ENCODE data around the gene PPP6C.
"Not testable (repeated sequence)": the region's sequence is repeated elsewhere in the genome, so short reads cannot be mapped to it uniquely, and the experiment has no call there.

The PPP6C gene

DNA sequence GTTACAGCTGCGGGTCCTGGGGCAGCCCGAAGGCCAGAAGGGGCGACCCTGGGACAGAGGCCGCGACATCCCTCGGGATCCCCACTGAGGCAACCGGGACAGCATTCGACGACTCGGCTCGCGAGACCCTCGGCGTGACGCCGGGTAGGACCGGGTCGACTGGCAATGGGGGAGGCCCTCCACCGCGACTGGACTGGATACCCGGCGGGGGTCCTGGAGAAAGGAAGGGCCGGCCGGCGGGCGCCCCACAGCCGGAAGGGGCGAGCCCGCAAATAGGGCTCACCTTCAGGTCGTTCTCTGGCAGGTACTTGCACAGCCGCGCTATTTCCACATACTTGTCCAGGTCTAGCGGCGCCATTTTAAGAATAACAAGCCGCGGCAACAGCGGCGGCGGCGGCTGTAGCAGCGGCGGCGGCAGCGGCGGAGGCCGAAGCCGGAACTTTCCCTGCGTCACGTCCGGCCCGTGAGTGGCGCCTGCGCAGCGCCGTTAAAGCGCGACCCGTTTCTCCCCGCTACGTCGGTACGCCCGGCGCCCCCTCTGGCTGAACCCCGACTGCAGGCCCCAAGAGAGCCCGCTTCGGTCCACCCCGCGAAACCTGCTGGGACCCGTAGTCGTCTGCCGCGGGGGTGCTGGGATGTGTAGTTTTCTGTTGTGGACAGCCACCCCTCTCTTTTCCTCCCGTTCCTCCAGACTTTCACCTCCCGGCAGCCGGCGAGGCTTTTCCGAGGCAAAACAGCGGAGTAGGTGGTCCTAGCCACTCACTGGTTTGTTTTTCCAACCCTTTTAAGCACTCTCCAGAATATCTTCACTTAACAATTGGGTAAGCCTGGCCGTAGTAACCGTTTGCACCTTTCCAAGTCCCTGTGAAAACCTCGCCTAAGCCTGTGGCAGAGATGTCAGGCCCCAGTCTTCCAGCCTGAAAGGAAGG is at the start of gene PPP6C:
PPP6C (minus strand) TSS at position 443 of the 929 bp plus-strand sequence; CDS start at position 358, 85 bp downstream.
- Histone ChIP-seq H3K27me3 (ENCODE audit: insufficient read depth, insufficient read length) (no peaks in the 10 kb centered on the region), H3K4me3 (ENCODE audit: insufficient read length, low read depth) (peak within 1 kb of the TSS; percentile 91), H3K36me3 (ENCODE audit: insufficient read depth, insufficient read length, low read length) (peaks cover 8% of the 10 kb centered on the region), H3K9me3 (ENCODE audit: insufficient read depth, low read length) (no peaks in the 10 kb centered on the region), H3K4me1 (ENCODE audit: insufficient read depth, insufficient read length) (no peaks in the 10 kb centered on the region), H3K9ac (ENCODE audit: insufficient read length, low read depth) (peak within 1 kb of the TSS; percentile 98)
- peak; percentile 97 for DNase-seq (ENCODE audit: low read depth, low spot score)
- peak; percentile 24 for TF ChIP-seq YY1 (IDR thresholded peaks at IDR 0.05; ENCODE audit: insufficient read depth, insufficient read length)
- no peak for TF ChIP-seq ZNF274 (IDR thresholded peaks at IDR 0.05; ENCODE audit: low read depth, low read length)

DNA sequence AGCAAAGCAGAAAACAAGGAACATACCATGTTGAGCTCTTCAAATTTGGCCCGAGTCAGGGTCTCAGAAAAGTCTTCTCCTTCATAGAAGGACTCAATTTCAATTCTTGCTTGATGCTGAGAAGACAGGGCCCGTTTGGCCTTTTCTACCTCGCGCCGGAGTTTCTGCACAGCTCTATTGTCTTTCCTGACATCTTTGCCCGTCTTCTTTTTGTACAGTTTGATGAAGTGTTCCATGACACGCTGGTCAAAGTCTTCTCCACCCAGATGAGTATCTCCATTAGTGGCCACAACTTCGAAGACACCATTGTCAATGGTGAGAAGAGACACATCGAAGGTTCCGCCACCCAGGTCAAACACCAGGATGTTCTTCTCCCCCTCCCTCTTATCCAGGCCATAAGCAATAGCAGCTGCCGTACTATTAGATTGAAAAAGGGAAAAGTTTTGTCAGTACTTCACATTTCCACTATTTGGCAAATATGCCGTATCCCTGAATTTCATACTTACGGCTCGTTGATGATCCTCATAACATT is 49.4 kb upstream of the PPP6C start:
- Histone ChIP-seq H3K9ac (ENCODE audit: insufficient read length, low read depth) (no peak overlapping the region), H3K9me3 (ENCODE audit: insufficient read depth, low read length) (no peaks in the 10 kb centered on the region), H3K27me3 (ENCODE audit: insufficient read depth, insufficient read length) (no peaks in the 10 kb centered on the region), H3K4me3 (ENCODE audit: insufficient read length, low read depth) (peak overlapping the region; percentile 11), H3K4me1 (ENCODE audit: insufficient read depth, insufficient read length) (peaks cover 3% of the 10 kb centered on the region), H3K36me3 (ENCODE audit: insufficient read depth, insufficient read length, low read length) (peaks cover 65% of the 10 kb centered on the region)
- no peak for DNase-seq (ENCODE audit: low read depth, low spot score)
- TF ChIP-seq ZNF274 (IDR thresholded peaks at IDR 0.05; ENCODE audit: low read depth, low read length) (no peak), SUZ12 (IDR thresholded peaks at IDR 0.05; ENCODE audit: extremely low read depth, insufficient read depth, insufficient read length) (no peak), YY1 (IDR thresholded peaks at IDR 0.05; ENCODE audit: insufficient read depth, insufficient read length) (no peak)

DNA sequence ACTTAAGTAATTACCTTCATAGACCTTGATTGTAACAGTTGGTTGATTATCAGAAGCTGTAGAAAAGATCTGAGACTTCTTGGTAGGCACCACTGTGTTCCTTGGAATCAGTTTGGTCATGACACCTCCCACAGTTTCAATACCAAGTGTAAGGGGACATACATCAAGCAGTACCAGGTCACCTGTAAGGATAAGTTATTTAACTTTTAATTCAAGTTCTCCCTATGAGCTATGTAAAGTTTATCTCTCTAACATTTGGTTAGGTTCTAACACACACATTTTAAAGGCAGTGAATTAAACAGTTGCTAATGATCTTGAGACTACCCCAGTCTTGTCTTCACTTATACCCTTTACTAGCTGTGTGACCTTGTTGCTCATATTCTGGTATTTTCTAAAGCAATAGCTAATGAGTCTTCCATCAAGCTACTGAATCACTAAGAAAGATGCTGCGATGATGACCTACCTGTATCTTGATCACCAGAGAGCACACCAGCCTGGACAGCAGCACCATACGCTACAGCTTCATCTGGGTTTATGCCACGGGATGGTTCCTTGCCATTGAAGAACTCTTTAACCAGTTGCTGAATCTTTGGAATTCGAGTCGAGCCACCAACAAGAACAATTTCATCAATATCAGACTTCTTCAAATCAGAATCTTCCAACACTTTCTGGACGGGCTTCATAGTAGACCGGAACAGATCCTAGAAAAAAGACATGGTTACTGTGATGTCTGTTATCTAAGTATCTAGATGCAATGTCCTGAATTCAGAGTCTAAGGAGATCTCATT is 48.7 kb upstream of the PPP6C start:
- Histone ChIP-seq H3K36me3 (ENCODE audit: insufficient read depth, insufficient read length, low read length) (peaks cover 72% of the 10 kb centered on the region), H3K4me1 (ENCODE audit: insufficient read depth, insufficient read length) (peaks cover 3% of the 10 kb centered on the region), H3K9ac (ENCODE audit: insufficient read length, low read depth) (no peak overlapping the region), H3K9me3 (ENCODE audit: insufficient read depth, low read length) (no peaks in the 10 kb centered on the region), H3K27me3 (ENCODE audit: insufficient read depth, insufficient read length) (no peaks in the 10 kb centered on the region), H3K4me3 (ENCODE audit: insufficient read length, low read depth) (no peak overlapping the region)
- no peak for TF ChIP-seq ZNF274 (IDR thresholded peaks at IDR 0.05; ENCODE audit: low read depth, low read length)
- TF ChIP-seq SUZ12 (IDR thresholded peaks at IDR 0.05; ENCODE audit: extremely low read depth, insufficient read depth, insufficient read length) = no peak
- TF ChIP-seq YY1 (IDR thresholded peaks at IDR 0.05; ENCODE audit: insufficient read depth, insufficient read length) = no peak
- DNase-seq (ENCODE audit: low read depth, low spot score) = no peak

DNA sequence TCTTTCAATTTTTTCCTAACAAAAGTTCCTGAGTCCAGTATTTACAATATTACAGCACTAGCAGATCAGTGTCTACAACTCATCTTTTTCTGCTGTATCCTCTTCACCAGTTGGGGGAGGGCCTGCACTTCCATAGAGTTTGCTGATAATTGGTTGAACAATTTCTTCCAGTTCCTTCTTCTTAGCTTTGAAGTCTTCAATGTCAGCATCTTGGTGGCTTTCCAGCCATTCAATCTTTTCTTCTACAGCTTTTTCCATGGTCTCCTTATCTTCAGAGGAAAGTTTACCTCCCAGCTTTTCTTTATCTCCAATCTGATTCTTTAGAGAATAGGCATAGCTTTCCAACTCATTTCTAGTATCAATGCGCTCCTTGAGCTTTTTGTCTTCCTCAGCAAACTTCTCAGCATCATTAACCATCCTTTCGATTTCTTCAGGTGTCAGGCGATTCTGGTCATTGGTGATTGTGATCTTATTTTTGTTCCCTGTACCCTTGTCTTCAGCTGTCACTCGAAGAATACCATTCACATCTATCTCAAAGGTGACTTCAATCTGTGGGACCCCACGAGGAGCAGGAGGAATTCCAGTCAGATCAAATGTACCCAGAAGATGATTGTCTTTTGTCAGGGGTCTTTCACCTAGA is 47.0 kb upstream of the PPP6C start:
- not testable (repeated sequence) for H3K27me3 ChIP-seq (ENCODE audit: insufficient read depth, insufficient read length); H3K9me3 ChIP-seq (ENCODE audit: insufficient read depth, low read length); DNase-seq (ENCODE audit: low read depth, low spot score); H3K9ac ChIP-seq (ENCODE audit: insufficient read length, low read depth); H3K4me1 ChIP-seq (ENCODE audit: insufficient read depth, insufficient read length); H3K4me3 ChIP-seq (ENCODE audit: insufficient read length, low read depth)
- H3K36me3 ChIP-seq (ENCODE audit: insufficient read depth, insufficient read length, low read length) = peaks cover 77% of the 10 kb centered on the region

DNA sequence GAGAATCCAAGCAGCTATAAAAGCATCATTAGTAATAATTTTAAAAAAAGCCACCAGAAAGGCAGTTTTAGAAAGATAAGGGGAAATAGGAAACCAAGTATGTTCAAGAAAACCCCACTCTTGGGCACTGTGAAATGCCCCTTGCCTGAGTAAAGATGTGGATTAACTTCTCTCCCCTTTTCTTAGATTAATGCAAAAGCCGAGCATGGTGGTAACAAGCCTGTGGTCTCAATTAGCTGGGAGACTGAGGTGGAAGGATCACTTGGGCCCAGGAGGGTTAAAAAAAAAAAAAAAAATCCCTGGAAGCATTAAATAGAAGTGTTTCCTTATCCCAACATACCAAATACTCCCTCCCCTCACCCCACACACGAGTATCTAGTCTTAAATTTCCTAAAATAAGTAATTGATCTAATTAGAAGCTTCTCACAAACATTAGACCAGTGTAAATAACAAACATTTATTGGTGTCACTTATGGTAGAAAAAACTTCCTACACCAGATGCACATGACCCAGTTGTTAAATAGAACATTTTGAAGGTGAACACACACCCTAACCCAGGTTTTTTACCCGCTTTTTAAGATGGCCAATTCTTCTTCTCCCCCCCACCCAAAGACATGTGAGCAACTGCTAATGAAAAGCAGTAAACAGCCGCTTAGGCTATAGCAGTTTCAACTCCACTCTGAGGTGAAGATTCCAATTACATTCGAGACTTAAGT is 46.4 kb upstream of the PPP6C start:
- DNase-seq (ENCODE audit: low read depth, low spot score) = no peak
- H3K36me3 ChIP-seq (ENCODE audit: insufficient read depth, insufficient read length, low read length) = peaks cover 83% of the 10 kb centered on the region

DNA sequence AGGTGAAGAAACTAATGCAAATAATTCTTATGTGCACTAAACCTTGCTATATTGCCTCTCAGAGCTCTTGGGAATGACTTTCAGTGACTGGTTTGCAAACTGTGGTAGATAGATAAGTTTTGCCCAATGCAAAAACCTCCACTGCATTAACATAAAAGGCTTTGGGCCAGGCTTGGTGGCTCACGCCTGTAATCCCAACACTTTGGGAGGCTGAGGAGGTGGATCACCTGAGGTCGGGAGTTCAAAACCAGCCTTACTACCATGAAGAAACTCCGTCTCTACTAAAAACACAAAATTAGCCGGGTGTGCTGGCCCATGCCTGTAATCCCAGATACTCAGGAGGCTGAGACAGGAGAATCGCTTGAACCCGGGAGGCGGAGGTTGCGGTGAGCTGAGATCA is 44.5 kb upstream of the PPP6C start:
- H3K4me1 ChIP-seq (ENCODE audit: insufficient read depth, insufficient read length); H3K9me3 ChIP-seq (ENCODE audit: insufficient read depth, low read length); DNase-seq (ENCODE audit: low read depth, low spot score); H3K27me3 ChIP-seq (ENCODE audit: insufficient read depth, insufficient read length); H3K4me3 ChIP-seq (ENCODE audit: insufficient read length, low read depth); H3K9ac ChIP-seq (ENCODE audit: insufficient read length, low read depth): not testable (repeated sequence)
- H3K36me3 ChIP-seq (ENCODE audit: insufficient read depth, insufficient read length, low read length) = peaks cover 81% of the 10 kb centered on the region

More for the DNA sequence above, 46.4 kb upstream of the PPP6C start:
- H3K9ac ChIP-seq (ENCODE audit: insufficient read length, low read depth) = no peak overlapping the region
- H3K4me3 ChIP-seq (ENCODE audit: insufficient read length, low read depth) = no peak overlapping the region
- no peaks in the 10 kb centered on the region for H3K9me3 ChIP-seq (ENCODE audit: insufficient read depth, low read length)
- H3K27me3 ChIP-seq (ENCODE audit: insufficient read depth, insufficient read length) = no peaks in the 10 kb centered on the region
- H3K4me1 ChIP-seq (ENCODE audit: insufficient read depth, insufficient read length) = peaks cover 3% of the 10 kb centered on the region
- no peak for TF ChIP-seq ZNF274 (IDR thresholded peaks at IDR 0.05; ENCODE audit: low read depth, low read length)

DNA sequence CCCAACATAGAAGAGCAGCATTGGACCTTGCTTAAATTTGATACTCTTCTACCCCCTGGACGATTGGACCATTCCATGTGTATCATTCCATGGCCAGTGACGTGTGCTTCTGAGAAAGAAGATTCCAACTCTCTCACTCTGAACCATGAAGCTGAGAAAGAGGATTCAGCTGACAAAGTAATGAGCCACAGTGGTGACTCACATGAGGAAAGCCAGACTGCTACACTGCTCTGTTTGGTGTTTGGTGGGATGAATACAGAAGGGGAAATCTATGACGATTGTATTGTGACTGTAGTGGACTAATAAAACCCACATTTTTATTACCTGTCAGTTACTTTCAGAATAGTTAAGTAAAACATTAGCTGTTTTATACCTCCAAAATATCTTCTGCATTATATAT is 44.1 kb upstream of the PPP6C start:
- peaks cover 77% of the 10 kb centered on the region for H3K36me3 ChIP-seq (ENCODE audit: insufficient read depth, insufficient read length, low read length)

More for the DNA sequence above, 44.1 kb upstream of the PPP6C start:
- TF ChIP-seq YY1 (IDR thresholded peaks at IDR 0.05; ENCODE audit: insufficient read depth, insufficient read length) = no peak
- no peak for TF ChIP-seq ZNF274 (IDR thresholded peaks at IDR 0.05; ENCODE audit: low read depth, low read length)
- no peak for TF ChIP-seq SUZ12 (IDR thresholded peaks at IDR 0.05; ENCODE audit: extremely low read depth, insufficient read depth, insufficient read length)
- H3K4me1 ChIP-seq (ENCODE audit: insufficient read depth, insufficient read length) = peaks cover 3% of the 10 kb centered on the region
- H3K27me3 ChIP-seq (ENCODE audit: insufficient read depth, insufficient read length) = no peaks in the 10 kb centered on the region
- H3K9ac ChIP-seq (ENCODE audit: insufficient read length, low read depth) = no peak overlapping the region
- H3K4me3 ChIP-seq (ENCODE audit: insufficient read length, low read depth) = no peak overlapping the region
- no peaks in the 10 kb centered on the region for H3K9me3 ChIP-seq (ENCODE audit: insufficient read depth, low read length)
- no peak for DNase-seq (ENCODE audit: low read depth, low spot score)

Measured in NT2/D1 (cell line).